Measurements from ENCODE around the gene CFAP206. TPM values are rescaled to one million over a fixed set of nuclear protein-coding genes. Genes with fewer than 3 reads are reported as not detected.

CFAP206 gene
- total and polyA plus RNA-seq, 2 experiments from 2014 or later: not detected

DNA sequence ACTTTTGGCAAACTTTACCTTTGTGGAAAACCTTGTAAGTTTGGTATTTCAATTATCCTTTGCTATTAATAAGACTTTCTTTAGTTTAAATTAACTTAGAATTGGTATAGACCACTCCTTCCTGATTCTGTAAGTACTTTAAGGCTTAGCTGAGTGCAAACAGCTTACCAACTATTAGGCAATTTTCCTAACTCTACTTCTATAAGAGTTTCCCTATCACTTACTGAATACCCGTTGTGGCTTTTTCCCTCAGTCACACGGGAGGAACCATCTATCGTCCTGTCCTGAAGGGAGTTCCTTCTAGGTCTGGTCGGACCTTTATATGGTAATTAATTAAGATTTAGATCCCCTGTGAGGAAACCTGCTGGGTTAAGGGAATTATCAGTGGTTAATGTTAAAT, 74.6 kb downstream of the CFAP206 start:
- H3K4me1 ChIP-seq (ENCODE audit: insufficient read depth): no peaks in the 10 kb centered on the region
- no peak overlapping the region for H3K4me3 ChIP-seq
- H3F3A ChIP-seq (replicated peaks; ENCODE audit: low read depth): no peaks in the 10 kb centered on the region
- no peak overlapping the region for H3K4me2 ChIP-seq
- Mint-ChIP-seq H3K27me3 (ENCODE audit: insufficient read depth, low read depth, poor library complexity) (no peaks in the 10 kb centered on the region), H3K9me3 (peaks cover 14% of the 10 kb centered on the region), H3K27ac (no peak overlapping the region), H3K4me1 (peaks cover 5% of the 10 kb centered on the region), H3K4me3 (no peak overlapping the region), H3K36me3 (ENCODE audit: low read depth) (peaks cover 38% of the 10 kb centered on the region)
- no peak for ATAC-seq
- H3K27ac ChIP-seq (ENCODE audit: low read depth): no peak overlapping the region
- no peak for DNase-seq (ENCODE audit: low spot score)
- no peaks in the 10 kb centered on the region for H4K20me1 ChIP-seq (replicated peaks; ENCODE audit: insufficient read depth)
- TF ChIP-seq ZNF331 (CRISPR knock-in tag; IDR thresholded peaks at IDR 0.05; ENCODE audit: low read depth) (no peak), EZH2phosphoT487 (IDR thresholded peaks at IDR 0.05; ENCODE audit: unreplicated experiment) (no peak), JUNB (IDR thresholded peaks at IDR 0.05; ENCODE audit: unreplicated experiment) (no peak), EZH2 (IDR thresholded peaks at IDR 0.05; ENCODE audit: low read depth, unreplicated experiment) (no peak), POLR2AphosphoS5 (IDR thresholded peaks at IDR 0.05; ENCODE audit: low read depth) (no peak)
- TF ChIP-seq, protein P1, sequence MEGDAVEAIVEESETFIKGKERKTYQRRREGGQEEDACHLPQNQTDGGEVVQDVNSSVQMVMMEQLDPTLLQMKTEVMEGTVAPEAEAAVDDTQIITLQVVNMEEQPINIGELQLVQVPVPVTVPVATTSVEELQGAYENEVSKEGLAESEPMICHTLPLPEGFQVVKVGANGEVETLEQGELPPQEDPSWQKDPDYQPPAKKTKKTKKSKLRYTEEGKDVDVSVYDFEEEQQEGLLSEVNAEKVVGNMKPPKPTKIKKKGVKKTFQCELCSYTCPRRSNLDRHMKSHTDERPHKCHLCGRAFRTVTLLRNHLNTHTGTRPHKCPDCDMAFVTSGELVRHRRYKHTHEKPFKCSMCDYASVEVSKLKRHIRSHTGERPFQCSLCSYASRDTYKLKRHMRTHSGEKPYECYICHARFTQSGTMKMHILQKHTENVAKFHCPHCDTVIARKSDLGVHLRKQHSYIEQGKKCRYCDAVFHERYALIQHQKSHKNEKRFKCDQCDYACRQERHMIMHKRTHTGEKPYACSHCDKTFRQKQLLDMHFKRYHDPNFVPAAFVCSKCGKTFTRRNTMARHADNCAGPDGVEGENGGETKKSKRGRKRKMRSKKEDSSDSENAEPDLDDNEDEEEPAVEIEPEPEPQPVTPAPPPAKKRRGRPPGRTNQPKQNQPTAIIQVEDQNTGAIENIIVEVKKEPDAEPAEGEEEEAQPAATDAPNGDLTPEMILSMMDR (conservative IDR thresholded peaks at IDR 0.05; ENCODE audit: low read depth in 2 of 2): no peak
- H3K9me2 ChIP-seq (ENCODE audit: insufficient read depth): no peaks in the 10 kb centered on the region
- no peaks in the 10 kb centered on the region for H3K27me3 ChIP-seq (ENCODE audit: insufficient read depth)
- H3K36me3 ChIP-seq (ENCODE audit: insufficient read depth): no peaks in the 10 kb centered on the region
- H2AFZ ChIP-seq: no peak overlapping the region
- H3K79me2 ChIP-seq (replicated peaks; ENCODE audit: insufficient read depth): no peaks in the 10 kb centered on the region

DNA sequence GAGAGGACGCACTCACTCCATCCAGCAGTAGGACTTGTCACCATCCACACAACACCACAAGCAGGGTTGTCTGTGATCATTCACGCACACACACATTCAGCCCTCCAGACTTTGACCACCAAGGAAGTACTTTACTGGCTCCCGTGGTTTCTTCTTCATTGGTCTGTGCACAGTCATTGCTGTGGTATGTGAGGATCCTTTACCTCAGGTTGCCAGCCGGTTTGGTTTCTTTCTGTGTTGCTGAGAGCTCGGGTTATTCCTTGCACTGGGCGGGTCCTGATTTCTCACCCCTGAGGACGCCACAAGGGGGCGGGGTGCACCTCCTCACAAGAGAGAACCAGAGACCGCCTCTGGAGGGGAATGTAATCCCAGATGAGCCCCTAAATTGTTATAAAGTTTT, 76.2 kb downstream of the CFAP206 start:
- Mint-ChIP-seq H3K4me3 (no peak overlapping the region), H3K27ac (peak overlapping the region; percentile 93), H3K4me1 (peaks cover 13% of the 10 kb centered on the region), H3K9me3 (peaks cover 14% of the 10 kb centered on the region), H3K27me3 (ENCODE audit: insufficient read depth, low read depth, poor library complexity) (no peaks in the 10 kb centered on the region), H3K36me3 (ENCODE audit: low read depth) (peaks cover 28% of the 10 kb centered on the region)
- Histone ChIP-seq H4K20me1 (replicated peaks; ENCODE audit: insufficient read depth) (no peaks in the 10 kb centered on the region), H3K4me2 (no peak overlapping the region), H3K27ac (ENCODE audit: low read depth) (no peak overlapping the region), H3K4me1 (ENCODE audit: insufficient read depth) (no peaks in the 10 kb centered on the region), H3K36me3 (ENCODE audit: insufficient read depth) (no peaks in the 10 kb centered on the region), H3K79me2 (replicated peaks; ENCODE audit: insufficient read depth) (no peaks in the 10 kb centered on the region), H3K4me3 (no peak overlapping the region), H3K27me3 (ENCODE audit: insufficient read depth) (no peaks in the 10 kb centered on the region), H3F3A (replicated peaks; ENCODE audit: low read depth) (no peaks in the 10 kb centered on the region), H3K9me2 (ENCODE audit: insufficient read depth) (no peaks in the 10 kb centered on the region), H2AFZ (no peak overlapping the region)
- peak; percentile 87 for DNase-seq (ENCODE audit: low spot score)
- ATAC-seq: peak; percentile 97
- TF ChIP-seq, protein P2, sequence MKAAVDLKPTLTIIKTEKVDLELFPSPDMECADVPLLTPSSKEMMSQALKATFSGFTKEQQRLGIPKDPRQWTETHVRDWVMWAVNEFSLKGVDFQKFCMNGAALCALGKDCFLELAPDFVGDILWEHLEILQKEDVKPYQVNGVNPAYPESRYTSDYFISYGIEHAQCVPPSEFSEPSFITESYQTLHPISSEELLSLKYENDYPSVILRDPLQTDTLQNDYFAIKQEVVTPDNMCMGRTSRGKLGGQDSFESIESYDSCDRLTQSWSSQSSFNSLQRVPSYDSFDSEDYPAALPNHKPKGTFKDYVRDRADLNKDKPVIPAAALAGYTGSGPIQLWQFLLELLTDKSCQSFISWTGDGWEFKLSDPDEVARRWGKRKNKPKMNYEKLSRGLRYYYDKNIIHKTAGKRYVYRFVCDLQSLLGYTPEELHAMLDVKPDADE (IDR thresholded peaks at IDR 0.05): no peak
- TF ChIP-seq, protein P3, sequence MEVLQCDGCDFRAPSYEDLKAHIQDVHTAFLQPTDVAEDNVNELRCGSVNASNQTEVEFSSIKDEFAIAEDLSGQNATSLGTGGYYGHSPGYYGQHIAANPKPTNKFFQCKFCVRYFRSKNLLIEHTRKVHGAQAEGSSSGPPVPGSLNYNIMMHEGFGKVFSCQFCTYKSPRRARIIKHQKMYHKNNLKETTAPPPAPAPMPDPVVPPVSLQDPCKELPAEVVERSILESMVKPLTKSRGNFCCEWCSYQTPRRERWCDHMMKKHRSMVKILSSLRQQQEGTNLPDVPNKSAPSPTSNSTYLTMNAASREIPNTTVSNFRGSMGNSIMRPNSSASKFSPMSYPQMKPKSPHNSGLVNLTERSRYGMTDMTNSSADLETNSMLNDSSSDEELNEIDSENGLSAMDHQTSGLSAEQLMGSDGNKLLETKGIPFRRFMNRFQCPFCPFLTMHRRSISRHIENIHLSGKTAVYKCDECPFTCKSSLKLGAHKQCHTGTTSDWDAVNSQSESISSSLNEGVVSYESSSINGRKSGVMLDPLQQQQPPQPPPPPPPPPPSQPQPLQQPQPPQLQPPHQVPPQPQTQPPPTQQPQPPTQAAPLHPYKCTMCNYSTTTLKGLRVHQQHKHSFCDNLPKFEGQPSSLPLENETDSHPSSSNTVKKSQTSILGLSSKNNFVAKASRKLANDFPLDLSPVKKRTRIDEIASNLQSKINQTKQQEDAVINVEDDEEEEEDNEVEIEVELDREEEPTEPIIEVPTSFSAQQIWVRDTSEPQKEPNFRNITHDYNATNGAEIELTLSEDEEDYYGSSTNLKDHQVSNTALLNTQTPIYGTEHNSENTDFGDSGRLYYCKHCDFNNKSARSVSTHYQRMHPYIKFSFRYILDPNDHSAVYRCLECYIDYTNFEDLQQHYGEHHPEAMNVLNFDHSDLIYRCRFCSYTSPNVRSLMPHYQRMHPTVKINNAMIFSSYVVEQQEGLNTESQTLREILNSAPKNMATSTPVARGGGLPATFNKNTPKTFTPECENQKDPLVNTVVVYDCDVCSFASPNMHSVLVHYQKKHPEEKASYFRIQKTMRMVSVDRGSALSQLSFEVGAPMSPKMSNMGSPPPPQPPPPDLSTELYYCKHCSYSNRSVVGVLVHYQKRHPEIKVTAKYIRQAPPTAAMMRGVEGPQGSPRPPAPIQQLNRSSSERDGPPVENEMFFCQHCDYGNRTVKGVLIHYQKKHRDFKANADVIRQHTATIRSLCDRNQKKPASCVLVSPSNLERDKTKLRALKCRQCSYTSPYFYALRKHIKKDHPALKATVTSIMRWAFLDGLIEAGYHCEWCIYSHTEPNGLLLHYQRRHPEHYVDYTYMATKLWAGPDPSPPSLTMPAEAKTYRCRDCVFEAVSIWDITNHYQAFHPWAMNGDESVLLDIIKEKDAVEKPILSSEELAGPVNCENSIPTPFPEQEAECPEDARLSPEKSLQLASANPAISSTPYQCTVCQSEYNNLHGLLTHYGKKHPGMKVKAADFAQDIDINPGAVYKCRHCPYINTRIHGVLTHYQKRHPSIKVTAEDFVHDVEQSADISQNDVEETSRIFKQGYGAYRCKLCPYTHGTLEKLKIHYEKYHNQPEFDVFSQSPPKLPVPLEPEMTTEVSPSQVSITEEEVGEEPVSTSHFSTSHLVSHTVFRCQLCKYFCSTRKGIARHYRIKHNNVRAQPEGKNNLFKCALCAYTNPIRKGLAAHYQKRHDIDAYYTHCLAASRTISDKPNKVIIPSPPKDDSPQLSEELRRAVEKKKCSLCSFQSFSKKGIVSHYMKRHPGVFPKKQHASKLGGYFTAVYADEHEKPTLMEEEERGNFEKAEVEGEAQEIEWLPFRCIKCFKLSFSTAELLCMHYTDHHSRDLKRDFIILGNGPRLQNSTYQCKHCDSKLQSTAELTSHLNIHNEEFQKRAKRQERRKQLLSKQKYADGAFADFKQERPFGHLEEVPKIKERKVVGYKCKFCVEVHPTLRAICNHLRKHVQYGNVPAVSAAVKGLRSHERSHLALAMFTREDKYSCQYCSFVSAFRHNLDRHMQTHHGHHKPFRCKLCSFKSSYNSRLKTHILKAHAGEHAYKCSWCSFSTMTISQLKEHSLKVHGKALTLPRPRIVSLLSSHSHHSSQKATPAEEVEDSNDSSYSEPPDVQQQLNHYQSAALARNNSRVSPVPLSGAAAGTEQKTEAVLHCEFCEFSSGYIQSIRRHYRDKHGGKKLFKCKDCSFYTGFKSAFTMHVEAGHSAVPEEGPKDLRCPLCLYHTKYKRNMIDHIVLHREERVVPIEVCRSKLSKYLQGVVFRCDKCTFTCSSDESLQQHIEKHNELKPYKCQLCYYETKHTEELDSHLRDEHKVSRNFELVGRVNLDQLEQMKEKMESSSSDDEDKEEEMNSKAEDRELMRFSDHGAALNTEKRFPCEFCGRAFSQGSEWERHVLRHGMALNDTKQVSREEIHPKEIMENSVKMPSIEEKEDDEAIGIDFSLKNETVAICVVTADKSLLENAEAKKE (CRISPR knock-in tag; IDR thresholded peaks at IDR 0.05): no peak
- no peak for TF ChIP-seq EZH2phosphoT487 (IDR thresholded peaks at IDR 0.05; ENCODE audit: unreplicated experiment)
- TF ChIP-seq, protein P1 (conservative IDR thresholded peaks at IDR 0.05; ENCODE audit: low read depth in 2 of 2): peak; percentile 65 to 68
